ENCODE measurements around the gene AFF2.

Gene AFF2

DNA sequence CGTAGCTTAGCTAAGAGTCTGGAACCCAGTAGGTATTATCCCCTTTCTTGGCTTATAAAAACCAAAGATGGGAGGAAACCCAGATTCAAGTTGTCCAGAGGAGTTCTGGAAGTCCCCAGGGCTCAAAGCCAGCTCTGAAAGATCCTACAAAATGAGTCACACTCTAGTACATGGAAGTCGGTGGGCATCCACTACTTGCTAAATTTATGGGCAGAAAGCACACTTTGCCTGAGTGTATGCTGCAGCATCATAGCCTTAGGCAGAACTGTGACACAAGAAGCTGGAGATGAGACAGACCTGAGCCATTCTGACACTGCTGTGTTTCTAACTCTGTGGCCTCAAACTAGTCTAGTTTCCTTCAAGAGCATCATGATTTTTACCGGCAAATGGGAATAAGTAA, 429.3 kb downstream of the AFF2 start:
- in situ Hi-C loops (cut with HindIII; ENCODE audit: low pct_ligation_motif_present, low pct_unique_long_range_greater_than_20kb, low sequenced_read_pairs), result no loop called here
- no peak for DNase-seq

DNA sequence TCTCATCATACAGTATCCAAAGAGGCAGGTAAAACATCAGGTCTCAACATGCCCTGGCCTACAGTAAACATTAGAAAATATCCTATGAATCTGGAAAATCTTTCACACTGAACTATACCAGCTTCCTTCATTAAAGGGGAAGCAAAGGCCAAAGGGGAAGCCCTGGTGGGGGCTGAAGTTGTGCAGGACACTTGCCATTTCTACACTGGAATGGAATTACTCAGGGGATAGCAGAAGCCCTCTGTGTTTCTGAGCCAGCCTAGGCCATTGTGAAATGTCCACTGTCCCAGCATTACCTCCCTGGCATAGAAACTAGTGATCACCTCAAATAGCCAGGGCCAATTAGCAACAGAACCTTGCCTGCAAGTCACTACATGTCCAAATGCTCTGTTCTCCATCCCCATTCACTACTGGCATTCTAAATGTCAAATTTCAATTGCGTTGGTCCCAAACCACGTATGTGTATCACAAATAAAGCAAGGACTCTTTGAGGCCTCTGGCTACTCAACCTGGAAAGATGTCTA, 429.9 kb downstream of the AFF2 start:
- no peak for DNase-seq
- in situ Hi-C loops (cut with HindIII; ENCODE audit: low pct_ligation_motif_present, low pct_unique_long_range_greater_than_20kb, low sequenced_read_pairs), result no loop called here

GRCh38 chrX:148933881-148934280, 433.5 kb downstream of the AFF2 start:
- in situ Hi-C loops (cut with HindIII; ENCODE audit: low pct_ligation_motif_present, low pct_unique_long_range_greater_than_20kb, low sequenced_read_pairs), result no loop called here
- no peak for DNase-seq

- in situ Hi-C loops (cut with HindIII; ENCODE audit: low pct_ligation_motif_present, low pct_unique_long_range_greater_than_20kb, low sequenced_read_pairs), result no loop called here
- no peak for DNase-seq
Measured at GRCh38 chrX:148938348-148938747, 437.9 kb downstream of the AFF2 start.

GRCh38 chrX:148940411-148940996, 440.1 kb downstream of the AFF2 start:
- in situ Hi-C loops (cut with HindIII; ENCODE audit: low pct_ligation_motif_present, low pct_unique_long_range_greater_than_20kb, low sequenced_read_pairs), result no loop called here
- no peak for DNase-seq

DNA sequence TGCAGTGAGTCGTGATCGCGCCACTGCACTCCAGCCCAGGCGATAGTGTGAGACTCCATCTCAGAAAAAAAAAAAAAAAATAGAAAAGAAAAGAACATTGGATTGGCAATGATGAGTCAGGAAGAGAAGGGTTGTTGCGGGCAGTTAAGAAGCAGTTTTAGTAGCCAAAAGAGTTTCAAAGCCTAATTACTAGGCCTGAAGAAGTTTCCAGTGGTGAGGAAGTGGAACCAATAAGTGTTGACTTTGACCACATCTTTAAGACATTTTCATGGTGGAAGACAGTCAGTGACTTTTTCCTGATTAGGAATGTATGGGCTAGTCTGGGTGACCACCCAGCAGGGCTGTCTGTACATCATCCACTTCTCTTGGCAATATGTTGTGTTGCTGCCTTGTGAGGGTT, 442.3 kb downstream of the AFF2 start:
- in situ Hi-C loops (cut with HindIII; ENCODE audit: low pct_ligation_motif_present, low pct_unique_long_range_greater_than_20kb, low sequenced_read_pairs), result no loop called here
- DNase-seq, result no peak

GRCh38 chrX:148947399-148947975, 447.1 kb downstream of the AFF2 start:
- in situ Hi-C loops (cut with HindIII; ENCODE audit: low pct_ligation_motif_present, low pct_unique_long_range_greater_than_20kb, low sequenced_read_pairs), result no loop called here

DNA sequence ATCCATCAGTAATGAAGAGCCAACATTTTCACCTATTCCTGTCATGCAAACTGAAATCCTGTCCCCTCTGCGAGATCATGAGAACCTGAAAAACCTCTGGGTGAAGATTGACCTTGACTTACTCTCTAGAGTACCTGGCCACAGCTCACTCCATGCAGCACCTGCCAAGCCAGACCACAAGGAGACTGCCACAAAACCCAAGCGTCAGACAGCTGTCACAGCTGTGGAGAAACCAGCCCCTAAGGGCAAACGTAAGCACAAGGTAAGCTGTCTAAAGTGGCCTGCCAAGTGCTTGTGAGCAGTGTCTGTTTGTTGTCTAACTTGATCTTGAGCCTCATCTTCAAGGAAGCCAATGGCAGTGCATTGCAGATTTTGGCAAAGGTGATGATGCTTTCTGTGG, 455.9 kb downstream of the AFF2 start:
- no peak for DNase-seq
- in situ Hi-C loops (cut with HindIII; ENCODE audit: low pct_ligation_motif_present, low pct_unique_long_range_greater_than_20kb, low sequenced_read_pairs), result no loop called here

More at GRCh38 chrX:148947399-148947975, 447.1 kb downstream of the AFF2 start:
- DNase-seq, result no peak

- no peak for DNase-seq
- in situ Hi-C loops (cut with HindIII; ENCODE audit: low pct_ligation_motif_present, low pct_unique_long_range_greater_than_20kb, low sequenced_read_pairs), result no loop called here
Measured at GRCh38 chrX:148958901-148959300, 458.5 kb downstream of the AFF2 start.

GRCh38 chrX:148960060-148960459, 459.6 kb downstream of the AFF2 start:
- no peak for DNase-seq
- in situ Hi-C loops (cut with HindIII; ENCODE audit: low pct_ligation_motif_present, low pct_unique_long_range_greater_than_20kb, low sequenced_read_pairs), result no loop called here

DNA sequence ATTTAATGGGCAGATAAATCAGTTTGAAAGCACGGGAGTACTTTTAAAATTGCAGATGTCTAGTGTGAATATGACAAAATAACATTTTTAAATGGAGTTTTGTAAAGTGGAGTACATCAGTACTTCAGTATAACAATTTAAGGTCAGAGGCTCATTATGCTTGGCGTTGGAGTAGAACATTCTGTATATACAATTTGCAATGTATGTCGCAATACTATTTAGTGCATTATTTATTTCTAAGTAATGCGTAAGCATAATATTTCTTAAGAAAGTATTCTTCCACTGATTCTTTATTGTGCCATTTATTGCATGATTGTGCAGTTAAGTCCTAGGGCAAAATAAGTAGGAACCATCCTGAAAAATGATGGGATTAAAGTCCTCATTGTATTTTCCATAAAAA, 461.6 kb downstream of the AFF2 start:
- DNase-seq, result no peak
- in situ Hi-C loops (cut with HindIII; ENCODE audit: low pct_ligation_motif_present, low pct_unique_long_range_greater_than_20kb, low sequenced_read_pairs), result no loop called here

DNA sequence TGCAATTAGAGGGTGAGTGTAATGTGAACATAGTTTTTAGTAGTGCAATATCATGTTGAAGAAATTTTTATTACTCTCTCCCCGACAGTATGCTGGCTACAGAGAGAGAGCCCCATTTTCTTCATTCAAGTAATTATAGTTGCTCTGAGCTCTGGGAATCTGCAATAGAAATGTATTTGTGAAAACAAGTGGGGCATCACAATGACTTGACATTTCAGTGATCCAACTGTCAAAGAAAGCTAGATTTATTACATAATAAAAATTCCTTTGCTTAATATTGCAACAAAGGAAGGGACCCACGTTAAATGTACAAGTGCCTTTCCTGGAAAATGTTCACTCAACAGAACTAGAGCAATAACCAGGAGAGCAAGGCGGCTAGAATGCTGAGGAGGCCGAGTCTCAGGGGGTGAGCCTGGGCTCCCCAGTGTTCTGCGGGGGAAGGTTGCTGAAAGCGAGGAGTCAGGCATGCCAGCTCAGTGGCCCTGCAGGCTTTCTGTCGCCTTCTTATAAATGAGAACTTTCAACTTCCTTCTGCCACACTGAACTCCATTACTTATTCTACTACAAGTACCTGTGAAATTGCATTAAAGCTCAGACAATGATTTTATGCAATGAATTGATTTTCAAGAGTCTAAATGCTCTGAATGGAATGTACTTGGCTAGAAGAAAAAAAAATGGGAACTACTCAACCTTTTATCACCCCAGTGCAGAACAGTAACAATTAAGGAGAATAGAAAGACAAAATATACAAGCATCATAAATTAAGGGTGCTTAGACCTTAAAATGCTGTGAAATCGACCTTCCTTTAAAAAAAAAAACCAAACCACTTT, 476.4 kb downstream of the AFF2 start:
- in situ Hi-C loops (cut with HindIII; ENCODE audit: low pct_ligation_motif_present, low pct_unique_long_range_greater_than_20kb, low sequenced_read_pairs), result no loop called here
- DNase-seq, result no peak

- DNase-seq, result no peak
- in situ Hi-C loops (cut with HindIII; ENCODE audit: low pct_ligation_motif_present, low pct_unique_long_range_greater_than_20kb, low sequenced_read_pairs), result no loop called here
Measured at GRCh38 chrX:148979786-148980185, 479.4 kb downstream of the AFF2 start.

GRCh38 chrX:148984238-148984637, 483.8 kb downstream of the AFF2 start:
- no peak for DNase-seq
- in situ Hi-C loops (cut with HindIII; ENCODE audit: low pct_ligation_motif_present, low pct_unique_long_range_greater_than_20kb, low sequenced_read_pairs), result no loop called here

DNA sequence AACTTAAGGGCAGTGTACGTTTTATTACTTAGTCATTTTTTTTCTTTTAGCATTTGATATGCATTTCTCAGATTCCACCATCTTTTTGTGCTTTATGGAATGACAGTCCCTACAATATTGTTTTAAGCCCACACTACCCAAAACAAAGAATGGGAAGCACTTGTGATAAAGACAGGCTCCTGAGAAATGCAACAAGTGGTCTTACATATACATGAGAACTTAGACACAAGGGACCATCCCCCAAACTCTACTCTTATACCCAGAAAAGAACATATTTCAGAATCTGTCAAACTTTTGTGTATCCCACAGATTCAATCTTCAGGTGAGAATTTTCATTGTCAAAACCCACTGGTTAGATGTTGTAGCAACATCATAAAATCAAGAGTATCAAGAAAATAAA, 491.1 kb downstream of the AFF2 start:
- DNase-seq, result no peak
- in situ Hi-C loops (cut with HindIII; ENCODE audit: low pct_ligation_motif_present, low pct_unique_long_range_greater_than_20kb, low sequenced_read_pairs), result no loop called here

DNA sequence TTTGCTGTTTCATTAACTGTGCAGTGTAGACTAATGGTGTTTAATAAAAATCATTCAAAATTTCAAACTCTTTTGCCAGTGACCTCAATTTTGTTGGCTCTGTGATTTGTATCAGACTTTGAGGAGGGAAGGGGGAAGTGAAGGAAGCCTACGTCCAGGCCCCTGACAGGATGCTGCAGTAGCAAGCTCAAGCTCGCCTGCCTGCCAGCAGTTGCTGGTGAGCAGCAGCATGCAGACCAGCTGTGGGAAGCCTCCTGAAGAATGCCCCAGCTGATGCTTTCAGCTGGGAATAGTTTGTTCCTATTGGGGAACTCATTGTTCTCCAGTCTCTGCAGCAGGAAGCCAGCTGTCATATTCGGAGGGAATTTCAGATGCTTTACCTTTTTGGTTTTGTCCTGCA, 495.2 kb downstream of the AFF2 start:
- no peak for DNase-seq
- in situ Hi-C loops (cut with HindIII; ENCODE audit: low pct_ligation_motif_present, low pct_unique_long_range_greater_than_20kb, low sequenced_read_pairs), result no loop called here

DNA sequence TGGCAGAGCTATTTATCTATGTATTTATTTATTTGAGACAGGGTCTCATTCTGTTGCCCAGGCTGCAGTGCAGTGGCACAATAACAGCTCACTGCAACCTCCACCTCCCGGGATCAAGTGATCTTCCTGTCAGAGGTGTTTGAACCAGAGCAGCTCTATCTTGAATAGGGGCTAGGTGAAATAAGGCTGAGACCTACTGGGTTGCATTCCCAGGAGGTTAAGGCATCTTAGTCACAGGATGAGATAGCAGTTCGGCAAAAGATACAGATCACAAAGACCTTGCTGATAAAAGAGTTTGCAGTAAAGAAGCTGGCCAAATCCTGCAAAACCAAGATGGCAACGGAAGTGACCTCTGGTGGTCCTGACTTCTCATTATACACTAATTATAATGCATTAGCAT, 501.9 kb downstream of the AFF2 start:
- DNase-seq, result no peak
- in situ Hi-C loops (cut with HindIII; ENCODE audit: low pct_ligation_motif_present, low pct_unique_long_range_greater_than_20kb, low sequenced_read_pairs), result no loop called here

GRCh38 chrX:149003863-149004660, 503.6 kb downstream of the AFF2 start:
- no peak for DNase-seq
- in situ Hi-C loops (cut with HindIII; ENCODE audit: low pct_ligation_motif_present, low pct_unique_long_range_greater_than_20kb, low sequenced_read_pairs), result no loop called here

DNA sequence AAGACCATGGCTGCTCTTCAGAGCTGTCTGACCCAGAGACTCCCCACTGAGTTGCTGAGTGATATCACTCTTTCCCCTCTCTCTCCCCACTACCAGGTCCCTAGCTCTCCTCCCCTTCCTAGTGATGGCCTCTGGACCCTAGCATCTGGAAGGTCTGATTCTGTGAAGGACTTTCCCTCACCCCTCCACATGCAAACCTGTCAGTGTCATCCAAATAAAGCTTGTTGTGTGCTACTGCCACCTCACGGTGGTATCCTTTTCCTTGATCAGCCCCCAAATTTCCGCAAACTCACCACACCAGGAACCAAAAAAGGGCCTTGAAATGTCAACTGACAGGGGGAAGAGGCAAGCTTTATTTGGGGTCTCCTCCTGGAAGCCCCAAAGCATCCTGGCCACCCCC, 504.5 kb downstream of the AFF2 start:
- DNase-seq, result no peak
- in situ Hi-C loops (cut with HindIII; ENCODE audit: low pct_ligation_motif_present, low pct_unique_long_range_greater_than_20kb, low sequenced_read_pairs), result no loop called here
